SK-N-SH (cell line): ENCODE data around the gene TFPT. TPM values are rescaled to one million over a fixed set of nuclear protein-coding genes. Genes with fewer than 3 reads are reported as not detected.

Experiments used
- CTCF ChIA-PET: fragments of 300-600, 350-600 bp; formaldehyde crosslinking; extraction: SDS; loops from one replicate; lab custom pipeline; 2021; lab: Yijun Ruan, JAX
- POLR2A ChIA-PET: fragments of 350-600 bp; sonication (Branson Sonifier 250); formaldehyde crosslinking; extraction: SDS; loops from one replicate; lab custom pipeline; 2020; ENCODE audit warnings: antibody characterized with exemption, inconsistent platforms; lab: Yijun Ruan, JAX
- DNase-seq: peaks from one replicate; pipeline ENCODE4 v3.0.0; 2012
- H2AFZ ChIP-seq: fragments of 200-600 bp; sonication (generic); 2 replicates; pipeline ENCODE4 v1.8.1; 2016; ENCODE audit warnings: antibody characterized with exemption, mild to moderate bottlenecking, low read depth
- H3F3A ChIP-seq: fragments of 200-600 bp; sonication (generic); replicated peaks from 2 replicates; pipeline ENCODE3; 2016; ENCODE audit warnings: antibody characterized with exemption, mild to moderate bottlenecking; ENCODE audit not compliant: insufficient read depth
- H3K27ac ChIP-seq, 2 experiments: fragments of 200-500 bp in 1 of 2; fragments of 200-600 bp in 1 of 2; sonication (Bioruptor generic) in 1 of 2; sonication (generic), shearing (Covaris generic) in 1 of 2; 2 replicates each; pipeline versions ENCODE4 v1.5.1 to v1.6.1; 2014 to 2016; ENCODE audit warnings: low read depth in 2 of 2, inconsistent platforms in 1 of 2, low read length in 1 of 2, mild to moderate bottlenecking in 1 of 2, mixed read lengths in 1 of 2
- H3K27me3 ChIP-seq: fragments of 200-600 bp; sonication (generic), shearing (Covaris generic); 2 replicates; pipeline ENCODE4 v1.6.1; 2016; ENCODE audit warnings: mixed run types; ENCODE audit not compliant: insufficient read depth
- H3K36me3 ChIP-seq, 2 experiments: fragments of 200-500 bp in 1 of 2; fragments of 200-600 bp in 1 of 2; sonication (Bioruptor generic) in 1 of 2; sonication (generic) in 1 of 2; replicated peaks in 1 of 2; 2 replicates each; pipeline versions ENCODE3 to v1.5.1; 2014 to 2016; ENCODE audit warnings: low read length in 1 of 2, mild to moderate bottlenecking in 1 of 2; ENCODE audit not compliant: insufficient read depth in 2 of 2, control insufficient read depth in 1 of 2
- H3K4me1 ChIP-seq, 2 experiments: fragments of 200-500 bp in 1 of 2; fragments of 200-600 bp in 1 of 2; sonication (Bioruptor generic) in 1 of 2; sonication (generic), shearing (Covaris generic) in 1 of 2; 2 replicates each; pipeline versions ENCODE4 v1.5.1 to v1.6.1; 2014 to 2016; ENCODE audit warnings: low read depth in 1 of 2, low read length in 1 of 2, mixed run types in 1 of 2; ENCODE audit not compliant: insufficient read depth in 2 of 2, control insufficient read depth in 1 of 2
- H3K4me2 ChIP-seq: fragments of 200-600 bp; sonication (generic), shearing (Covaris generic); 2 replicates; pipeline ENCODE4 v1.6.1; 2017; ENCODE audit warnings: mixed run types
- H3K4me3 ChIP-seq, 2 experiments: fragments of 200-500 bp in 1 of 2; fragments of 200-600 bp in 1 of 2; sonication (Bioruptor generic) in 1 of 2; sonication (generic), shearing (Covaris generic) in 1 of 2; 2 replicates each; pipeline versions ENCODE4 v1.5.1 to v1.8.1; 2014 to 2016; ENCODE audit warnings: low read depth in 2 of 2, inconsistent platforms in 1 of 2, low read length in 1 of 2, mild to moderate bottlenecking in 1 of 2, mixed read lengths in 1 of 2, moderate library complexity in 1 of 2
- H3K79me2 ChIP-seq: fragments of 200-600 bp; sonication (generic); 2 replicates; pipeline ENCODE4 v1.8.1; 2017; ENCODE audit warnings: mild to moderate bottlenecking; ENCODE audit not compliant: insufficient read depth
- H3K9ac ChIP-seq: fragments of 200-600 bp; sonication (generic); 2 replicates; pipeline ENCODE4 v1.6.1; 2017; ENCODE audit warnings: mixed run types
- H3K9me2 ChIP-seq: fragments of 200-600 bp; sonication (generic); 2 replicates; pipeline ENCODE4 v1.6.1; 2017; ENCODE audit warnings: mixed run types
- H3K9me3 ChIP-seq: fragments of 200-600 bp; sonication (generic); 2 replicates; pipeline ENCODE4 v1.6.1; 2017; ENCODE audit warnings: mixed run types, mild to moderate bottlenecking, moderate library complexity
- H4K20me1 ChIP-seq: fragments of 200-600 bp; sonication (generic); 2 replicates; pipeline ENCODE4 v1.6.1; 2017; ENCODE audit warnings: mild to moderate bottlenecking, mixed run types; ENCODE audit not compliant: insufficient read depth
- EP300 ChIP-seq, 2 experiments: IDR thresholded peaks; 2 replicates each; pipeline versions ENCODE4 v1.4.0 to v1.6.1; 2012; ENCODE audit warnings: borderline replicate concordance in 1 of 2, low read depth in 1 of 2, low read length in 1 of 2
- FOSL2 ChIP-seq: IDR thresholded peaks from 2 replicates; pipeline ENCODE4 v1.4.0; 2012; ENCODE audit warnings: low read depth, mild to moderate bottlenecking, moderate library complexity, borderline replicate concordance
- GABPA ChIP-seq: IDR thresholded peaks from 2 replicates; pipeline ENCODE4 v1.4.0; 2012; ENCODE audit warnings: low read depth, mild to moderate bottlenecking
- JUND ChIP-seq: IDR thresholded peaks from 2 replicates; pipeline ENCODE4 v1.4.0; 2012
- MEF2A ChIP-seq: IDR thresholded peaks from 2 replicates; pipeline ENCODE4 v1.4.0; 2012; ENCODE audit warnings: low read depth, borderline replicate concordance
- MXI1 ChIP-seq: IDR thresholded peaks from 2 replicates; pipeline ENCODE4 v1.6.1; 2012; ENCODE audit warnings: mild to moderate bottlenecking, low read depth, low read length, improper control_type of control experiment
- NFIC ChIP-seq: IDR thresholded peaks from 2 replicates; pipeline ENCODE4 v1.4.0; 2012; ENCODE audit warnings: borderline replicate concordance
- NRF1 ChIP-seq: IDR thresholded peaks from 2 replicates; pipeline ENCODE4 v1.6.1; 2012; ENCODE audit warnings: low read depth, mild to moderate bottlenecking, low read length
- POLR2AphosphoS5 ChIP-seq: IDR thresholded peaks from 2 replicates; pipeline ENCODE4 v1.6.1; 2012; ENCODE audit warnings: low read depth, low read length
- RFX5 ChIP-seq: IDR thresholded peaks from 2 replicates; pipeline ENCODE4 v1.6.1; 2012; ENCODE audit warnings: mild to moderate bottlenecking, improper control_type of control experiment, low read length
- RXRA ChIP-seq: IDR thresholded peaks from 2 replicates; pipeline ENCODE4 v1.4.0; 2012; ENCODE audit warnings: low read depth, mild to moderate bottlenecking, borderline replicate concordance
- SIN3A ChIP-seq: IDR thresholded peaks from 2 replicates; pipeline ENCODE4 v1.6.1; 2012; ENCODE audit warnings: low read depth, mild to moderate bottlenecking, low read length, moderate library complexity, borderline replicate concordance
- TCF12 ChIP-seq: IDR thresholded peaks from 2 replicates; pipeline ENCODE4 v1.4.0; 2012
- YY1 ChIP-seq: IDR thresholded peaks from 2 replicates; pipeline ENCODE4 v1.4.0; 2012; ENCODE audit warnings: low read depth, mild to moderate bottlenecking
- WGBS: methylation state at CpG from one replicate; pipeline ENCODE4 v1.1.6; 2017; ENCODE audit warnings: low lambda C conversion rate; 5-methylcytosine and 5-hydroxymethylcytosine counted together
- polyA plus RNA-seq, 3 experiments: library from polyadenylated mRNA; depleted of rRNA; stranded (reverse); fragments of >200 nt; gene quantifications; 2 replicates each; pipeline ENCODE4 v1.2.3, GENCODE V29; 2012
- TF ChIP-seq, protein P1 (sequence below): IDR thresholded peaks from 2 replicates; pipeline ENCODE4 v1.6.1; 2012; ENCODE audit warnings: mild to moderate bottlenecking, low read depth, low read length, moderate library complexity

Gene TFPT
- polyA plus RNA-seq, 1 of the 3 experiments (the other 2 are of a cell fraction), result 49.7 TPM

DNA sequence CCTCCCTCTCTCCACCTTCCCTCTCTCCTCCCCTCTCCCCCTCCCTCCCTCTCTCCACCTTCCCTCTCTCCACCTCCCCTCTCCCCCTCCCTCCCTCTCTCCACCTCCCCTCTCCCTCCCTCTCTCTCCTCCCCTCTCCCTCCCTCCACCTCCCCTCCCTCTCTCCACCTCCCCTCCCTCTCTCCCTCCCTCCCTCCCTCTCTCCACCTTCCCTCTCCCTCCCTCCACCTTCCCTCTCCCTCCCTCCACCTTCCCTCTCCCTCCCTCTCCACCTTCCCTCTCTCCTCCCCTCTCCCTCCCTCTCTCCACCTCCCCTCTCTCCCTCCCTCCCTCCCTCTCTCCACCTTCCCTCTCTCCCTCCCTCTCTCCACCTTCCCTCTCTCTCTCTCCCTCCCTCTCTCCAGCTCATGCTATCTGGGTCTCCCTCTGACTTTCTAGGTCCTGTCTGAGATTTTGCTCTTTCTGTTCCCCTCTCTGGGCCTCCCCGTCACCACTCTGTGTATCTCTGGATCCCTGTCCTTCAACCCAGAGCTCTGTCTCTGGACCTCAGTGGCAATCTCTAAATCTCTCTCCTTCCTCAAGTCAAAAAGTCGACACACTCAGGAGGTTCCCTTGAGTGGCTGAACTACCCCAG is 18.6 kb upstream of the TFPT start (continued):
- TF ChIP-seq, protein P1, sequence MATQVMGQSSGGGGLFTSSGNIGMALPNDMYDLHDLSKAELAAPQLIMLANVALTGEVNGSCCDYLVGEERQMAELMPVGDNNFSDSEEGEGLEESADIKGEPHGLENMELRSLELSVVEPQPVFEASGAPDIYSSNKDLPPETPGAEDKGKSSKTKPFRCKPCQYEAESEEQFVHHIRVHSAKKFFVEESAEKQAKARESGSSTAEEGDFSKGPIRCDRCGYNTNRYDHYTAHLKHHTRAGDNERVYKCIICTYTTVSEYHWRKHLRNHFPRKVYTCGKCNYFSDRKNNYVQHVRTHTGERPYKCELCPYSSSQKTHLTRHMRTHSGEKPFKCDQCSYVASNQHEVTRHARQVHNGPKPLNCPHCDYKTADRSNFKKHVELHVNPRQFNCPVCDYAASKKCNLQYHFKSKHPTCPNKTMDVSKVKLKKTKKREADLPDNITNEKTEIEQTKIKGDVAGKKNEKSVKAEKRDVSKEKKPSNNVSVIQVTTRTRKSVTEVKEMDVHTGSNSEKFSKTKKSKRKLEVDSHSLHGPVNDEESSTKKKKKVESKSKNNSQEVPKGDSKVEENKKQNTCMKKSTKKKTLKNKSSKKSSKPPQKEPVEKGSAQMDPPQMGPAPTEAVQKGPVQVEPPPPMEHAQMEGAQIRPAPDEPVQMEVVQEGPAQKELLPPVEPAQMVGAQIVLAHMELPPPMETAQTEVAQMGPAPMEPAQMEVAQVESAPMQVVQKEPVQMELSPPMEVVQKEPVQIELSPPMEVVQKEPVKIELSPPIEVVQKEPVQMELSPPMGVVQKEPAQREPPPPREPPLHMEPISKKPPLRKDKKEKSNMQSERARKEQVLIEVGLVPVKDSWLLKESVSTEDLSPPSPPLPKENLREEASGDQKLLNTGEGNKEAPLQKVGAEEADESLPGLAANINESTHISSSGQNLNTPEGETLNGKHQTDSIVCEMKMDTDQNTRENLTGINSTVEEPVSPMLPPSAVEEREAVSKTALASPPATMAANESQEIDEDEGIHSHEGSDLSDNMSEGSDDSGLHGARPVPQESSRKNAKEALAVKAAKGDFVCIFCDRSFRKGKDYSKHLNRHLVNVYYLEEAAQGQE, result no peak
- TF ChIP-seq JUND, result no peak
- TF ChIP-seq SIN3A, result no peak
- TF ChIP-seq EP300 (IDR thresholded peaks at IDR 0.05; ENCODE audit: borderline replicate concordance in 1 of 2, low read depth in 1 of 2, low read length in 1 of 2), result no peak
- TF ChIP-seq RFX5, result no peak
- no peak for TF ChIP-seq NFIC

DNA sequence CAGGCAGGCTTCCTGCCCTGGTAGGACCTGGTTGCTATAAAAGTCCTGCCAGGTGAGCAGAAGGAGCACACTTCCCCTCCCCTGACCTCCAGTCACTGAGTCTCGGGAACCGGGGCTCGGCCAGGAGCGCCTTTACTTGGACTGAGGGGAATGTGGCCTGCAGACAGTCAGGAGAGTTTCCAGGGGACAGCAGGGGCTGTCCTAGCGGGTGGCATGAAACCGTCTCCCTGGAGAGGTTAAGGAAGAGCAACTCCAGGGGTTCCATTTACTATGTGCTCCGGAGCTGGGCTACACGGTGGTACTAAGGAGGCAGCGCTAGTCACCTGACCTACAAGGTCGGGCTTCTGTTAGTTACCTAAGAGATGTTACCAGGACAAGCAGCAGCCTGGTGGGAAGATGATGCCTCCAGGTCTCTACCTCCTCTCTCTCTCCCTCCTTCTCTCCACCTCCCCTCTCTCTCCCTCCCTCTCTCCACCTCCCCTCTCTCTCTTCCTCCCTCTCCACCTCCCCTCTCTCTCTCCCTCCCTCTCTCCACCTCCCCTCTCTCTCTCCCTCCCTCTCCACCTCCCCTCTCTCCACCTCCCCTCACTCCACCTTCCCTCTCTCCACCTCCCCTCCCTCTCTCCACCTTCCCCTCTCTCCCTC is 18.0 kb upstream of the TFPT start:
- H3K79me2 ChIP-seq, result peaks cover 9% of the 10 kb centered on the region
- peaks cover 0 to 9% of the 10 kb centered on the region in 2 experiments; a peak in 1 of 4 replicates for H3K4me1 ChIP-seq
- ChIA-PET POLR2A (no interaction called here), CTCF (no interaction called here)
- H3K27me3 ChIP-seq, result no peaks in the 10 kb centered on the region
- peaks cover 0 to 22% of the 10 kb centered on the region in 2 experiments for H3K36me3 ChIP-seq
- H3K4me2 ChIP-seq, result no peak overlapping the region
- H4K20me1 ChIP-seq, result peaks cover under 1% of the 10 kb centered on the region; the same call in 1 of the 2 replicates
- no peaks in the 10 kb centered on the region for H3K9me3 ChIP-seq
- H3F3A ChIP-seq, result no peaks in the 10 kb centered on the region
- H3K9me2 ChIP-seq, result no peaks in the 10 kb centered on the region
- no peak overlapping the region for H3K27ac ChIP-seq
- no peak overlapping the region for H3K4me3 ChIP-seq
- H2AFZ ChIP-seq, result no peak overlapping the region
- WGBS, result 87% methylated on average over 8 of the region's 10 CpGs
- no peak for DNase-seq
- TF ChIP-seq RXRA, result no peak
- TF ChIP-seq FOSL2, result no peak
- TF ChIP-seq GABPA, result no peak
- no peak for TF ChIP-seq NFIC
- no peak for TF ChIP-seq YY1
- no peak for TF ChIP-seq MEF2A
- no peak for TF ChIP-seq POLR2AphosphoS5
- no peak for TF ChIP-seq NRF1
- no peak for TF ChIP-seq TCF12
- TF ChIP-seq, protein P1, result no peak
- no peak for TF ChIP-seq MXI1
- H3K9ac ChIP-seq, result no peak overlapping the region
